ENCODE data around the gene ZNF165. TPM values are rescaled to one million over a fixed set of nuclear protein-coding genes. Genes with fewer than 3 reads are reported as not detected.
"Not testable (repeated sequence)": the region's sequence is repeated elsewhere in the genome, so short reads cannot be mapped to it uniquely, and the experiment has no call there.

ZNF165 gene
- total RNA-seq, 2 experiments from 2014 or later = 6.1 to 6.5 TPM

DNA sequence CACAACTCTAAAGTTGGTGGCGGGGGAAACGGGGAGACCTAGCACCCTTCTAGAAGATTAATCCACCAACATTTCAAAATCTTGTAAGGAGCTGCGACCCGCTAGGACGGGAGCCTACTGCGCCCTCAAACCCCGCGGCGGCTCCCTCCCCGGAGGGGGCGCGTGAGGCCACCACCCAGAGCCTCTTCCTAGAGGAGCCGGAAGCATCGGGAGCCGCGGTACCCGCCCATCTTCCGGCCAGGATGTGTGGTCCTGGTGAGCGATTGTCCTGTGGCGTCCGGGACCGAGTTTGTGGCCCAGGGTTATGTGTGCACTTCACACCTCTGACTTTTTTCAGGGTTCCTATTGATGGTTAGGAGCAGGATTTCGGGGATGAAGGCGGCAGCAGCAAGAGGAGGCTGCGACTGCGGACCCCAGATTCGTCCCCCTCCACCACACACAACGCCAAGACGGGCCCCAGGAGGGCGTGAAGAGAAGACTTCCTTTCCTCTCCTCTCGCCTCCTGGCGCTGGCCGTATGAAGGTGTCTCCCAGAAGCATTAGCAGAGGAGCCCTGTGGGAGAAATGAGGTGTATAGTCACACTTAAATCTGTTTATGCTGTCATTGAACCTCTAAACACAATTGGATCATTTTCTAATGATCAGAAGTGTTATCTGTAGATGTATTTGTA lies 10.7 kb downstream of the ZNF165 start:
- no peak for DNase-seq
- Mint-ChIP-seq H3K9me3 (peaks cover 30% of the 10 kb centered on the region), H3K4me3 (peak overlapping the region; percentile 44), H3K27ac (no peak overlapping the region), H3K36me3 (ENCODE audit: low read depth) (peaks cover 52% of the 10 kb centered on the region), H3K27me3 (ENCODE audit: low read depth) (peaks cover 19% of the 10 kb centered on the region), H3K4me1 (ENCODE audit: low read depth) (no peaks in the 10 kb centered on the region)
- intact Hi-C loops (cut with micrococcal nuclease) = no loop called here
- CTCF ChIA-PET = no interaction called here

DNA sequence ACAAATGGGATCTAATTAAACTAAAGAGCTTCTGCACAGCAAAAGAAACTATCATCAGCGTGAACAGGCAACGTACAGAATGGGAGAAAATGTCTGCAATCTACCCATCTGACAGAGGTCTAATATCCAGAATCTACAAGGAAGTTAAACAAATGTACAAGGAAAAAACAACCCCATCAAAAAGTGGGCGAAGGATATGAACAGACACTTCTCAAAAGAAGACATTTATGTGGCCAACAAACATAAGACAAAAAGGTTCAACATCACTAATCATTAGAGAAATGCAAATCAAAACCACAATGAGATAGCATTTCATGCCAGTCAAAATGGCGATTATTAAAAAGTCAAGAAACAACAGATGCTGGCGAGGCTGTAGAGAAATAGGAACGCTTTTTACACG lies 21.9 kb downstream of the ZNF165 start:
- H3K4me1 Mint-ChIP-seq (ENCODE audit: low read depth); intact Hi-C loops (cut with micrococcal nuclease); DNase-seq; H3K9me3 Mint-ChIP-seq; H3K4me3 Mint-ChIP-seq; H3K27ac Mint-ChIP-seq; CTCF ChIA-PET; H3K36me3 Mint-ChIP-seq (ENCODE audit: low read depth): not testable (repeated sequence)
- peaks cover 13% of the 10 kb centered on the region for H3K27me3 Mint-ChIP-seq (ENCODE audit: low read depth)

DNA sequence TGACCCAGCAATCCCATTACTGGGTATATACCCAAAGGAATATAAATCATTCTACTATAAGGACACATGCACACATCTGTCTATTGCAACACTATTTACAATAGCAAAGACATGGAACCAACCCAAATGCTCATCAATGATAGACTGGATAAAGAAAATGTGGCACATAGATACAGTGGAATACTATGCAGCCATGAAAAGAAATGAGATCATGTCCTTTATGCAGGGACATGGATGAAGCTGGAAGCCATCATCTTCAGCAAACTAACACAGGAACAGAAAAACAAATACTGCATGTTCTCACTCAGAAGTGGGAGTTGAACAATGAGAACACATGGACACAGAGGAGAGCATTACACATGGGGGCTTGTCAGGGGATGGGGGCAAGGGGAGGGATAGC lies 22.3 kb downstream of the ZNF165 start:
- intact Hi-C loops (cut with micrococcal nuclease); DNase-seq; H3K9me3 Mint-ChIP-seq; CTCF ChIA-PET; H3K27ac Mint-ChIP-seq; H3K4me3 Mint-ChIP-seq; H3K4me1 Mint-ChIP-seq (ENCODE audit: low read depth); H3K36me3 Mint-ChIP-seq (ENCODE audit: low read depth): not testable (repeated sequence)
- H3K27me3 Mint-ChIP-seq (ENCODE audit: low read depth) = peaks cover 12% of the 10 kb centered on the region

DNA sequence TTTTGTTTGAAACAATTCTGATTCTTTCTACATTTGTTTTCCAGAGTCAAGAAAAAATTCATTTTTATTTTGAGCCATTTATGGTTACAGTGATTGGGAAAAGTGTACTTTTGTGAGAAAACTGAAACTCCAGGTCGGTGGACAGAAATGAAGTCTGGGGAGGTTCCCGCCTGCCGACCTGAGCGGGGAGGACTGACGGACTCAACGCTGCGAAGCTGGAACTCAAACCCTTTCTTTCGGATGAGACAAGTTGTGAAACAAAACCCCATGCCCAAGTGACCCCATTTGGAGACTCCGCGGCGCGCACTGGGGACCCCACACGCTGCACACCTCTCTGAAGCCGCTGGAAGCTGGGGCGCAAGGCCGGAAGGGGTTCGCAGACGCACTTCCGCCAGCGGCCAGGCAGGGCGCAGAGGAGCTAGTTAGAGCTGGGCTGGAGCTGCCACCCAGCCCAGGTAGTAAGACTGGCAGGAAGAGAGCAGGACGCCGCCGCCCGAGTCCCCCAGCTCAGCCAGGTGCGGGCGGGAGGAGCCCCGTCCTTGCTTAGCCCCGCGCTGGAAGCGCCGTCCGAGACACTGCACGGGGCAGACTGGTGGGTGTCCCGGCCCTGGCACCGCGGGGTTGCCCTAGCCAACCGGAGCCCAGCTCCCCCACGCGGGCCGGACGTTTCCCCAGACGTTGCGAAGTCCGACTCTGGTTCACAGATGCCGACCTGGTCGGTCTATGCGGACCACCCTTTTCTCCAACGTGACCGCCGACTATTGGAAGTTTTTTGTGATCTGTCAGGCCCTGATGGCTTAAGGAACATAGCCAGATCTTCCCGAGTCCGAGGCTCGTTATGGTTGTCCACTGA lies 24.2 kb downstream of the ZNF165 start:
- peaks cover 3% of the 10 kb centered on the region for H3K9me3 Mint-ChIP-seq
- H3K4me3 Mint-ChIP-seq = peak overlapping the region; percentile 89
- H3K27me3 Mint-ChIP-seq (ENCODE audit: low read depth) = peaks cover 10% of the 10 kb centered on the region
- peaks cover 3% of the 10 kb centered on the region for H3K36me3 Mint-ChIP-seq (ENCODE audit: low read depth)
- H3K4me1 Mint-ChIP-seq (ENCODE audit: low read depth) = peaks cover 9% of the 10 kb centered on the region
- intact Hi-C loops (cut with micrococcal nuclease) = loop anchor here (1.0 to 2.0 kb wide), 3 partner anchors 20 to 33 kb away; partner anchors contain the start of genes ZNF165 and ZSCAN16
- peak overlapping the region; percentile 89 for H3K27ac Mint-ChIP-seq
- DNase-seq = peak; percentile 89
- CTCF ChIA-PET = interaction anchor here (0.5 to 1.4 kb wide), 8 partner anchors 10 to 252 kb away, joined by 3 to 6 read pairs (median 3); no protein-coding TSS in a partner anchor

DNA sequence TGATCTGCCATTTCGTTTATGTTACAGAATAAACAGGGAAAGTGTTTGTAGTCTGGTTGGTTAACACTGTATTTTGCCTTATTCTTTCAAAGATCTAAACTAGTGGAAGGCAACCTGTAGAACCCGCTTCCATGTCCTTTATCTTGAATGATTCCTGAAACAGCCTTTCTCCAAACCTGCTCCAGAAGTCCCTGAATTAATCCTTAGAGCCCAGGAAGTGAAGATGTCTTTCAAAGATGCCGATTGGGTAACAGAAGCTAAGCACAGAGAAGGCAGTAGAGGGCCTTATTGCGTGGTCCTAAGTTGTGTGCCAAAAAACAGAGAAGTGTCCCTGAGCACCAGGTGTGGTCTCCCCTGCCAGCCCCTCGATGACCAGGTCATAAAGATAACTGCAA lies 24.9 kb downstream of the ZNF165 start:
- intact Hi-C loops (cut with micrococcal nuclease) = loop anchor here (2.0 kb wide), 1 partner anchor 20 kb away; the partner anchor contains the start of gene ZSCAN16
- CTCF ChIA-PET = interaction anchor here (0.5 to 1.4 kb wide), 6 partner anchors 11 to 251 kb away, joined by 3 to 4 read pairs (median 3); no protein-coding TSS in a partner anchor

DNA sequence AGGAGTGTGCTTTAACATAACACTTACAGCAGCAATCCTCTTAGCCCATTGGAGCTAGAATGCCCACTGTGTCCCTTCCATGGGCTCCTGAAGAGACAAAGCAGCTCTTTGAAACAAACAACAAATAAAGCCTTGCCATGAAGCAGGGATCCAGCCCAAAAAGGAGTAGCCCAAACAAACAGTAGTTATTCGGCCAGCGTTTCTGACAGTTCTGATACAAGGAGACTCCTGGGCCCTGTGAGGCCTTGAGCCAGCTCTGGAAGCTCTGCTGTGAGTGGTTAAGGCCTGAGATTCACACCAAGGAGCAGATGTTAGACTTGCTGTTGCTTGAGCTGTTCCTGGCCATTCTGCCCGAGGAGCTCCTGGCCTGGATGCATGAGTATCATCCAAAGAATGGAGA lies 27.1 kb downstream of the ZNF165 start:
- H3K27me3 Mint-ChIP-seq (ENCODE audit: low read depth) = no peaks in the 10 kb centered on the region
- H3K4me1 Mint-ChIP-seq (ENCODE audit: low read depth) = peaks cover 9% of the 10 kb centered on the region
- CTCF ChIA-PET = interaction anchor here (0.7 kb wide), 1 partner anchor 872 kb away, joined by 3 read pairs; no protein-coding TSS in a partner anchor
- H3K27ac Mint-ChIP-seq = no peak overlapping the region
- intact Hi-C loops (cut with micrococcal nuclease) = no loop called here
- H3K4me3 Mint-ChIP-seq = no peak overlapping the region
- H3K36me3 Mint-ChIP-seq (ENCODE audit: low read depth) = peaks cover 3% of the 10 kb centered on the region
- H3K9me3 Mint-ChIP-seq = no peaks in the 10 kb centered on the region
- no peak for DNase-seq

More for the DNA sequence above, 24.9 kb downstream of the ZNF165 start:
- peaks cover 3% of the 10 kb centered on the region for H3K36me3 Mint-ChIP-seq (ENCODE audit: low read depth)
- peaks cover 9% of the 10 kb centered on the region for H3K4me1 Mint-ChIP-seq (ENCODE audit: low read depth)
- peak overlapping the region; percentile 46 for H3K27ac Mint-ChIP-seq
- H3K4me3 Mint-ChIP-seq = peak overlapping the region; percentile 89
- peaks cover 3% of the 10 kb centered on the region for H3K9me3 Mint-ChIP-seq
- H3K27me3 Mint-ChIP-seq (ENCODE audit: low read depth) = peaks cover 8% of the 10 kb centered on the region
- no peak for DNase-seq

DNA sequence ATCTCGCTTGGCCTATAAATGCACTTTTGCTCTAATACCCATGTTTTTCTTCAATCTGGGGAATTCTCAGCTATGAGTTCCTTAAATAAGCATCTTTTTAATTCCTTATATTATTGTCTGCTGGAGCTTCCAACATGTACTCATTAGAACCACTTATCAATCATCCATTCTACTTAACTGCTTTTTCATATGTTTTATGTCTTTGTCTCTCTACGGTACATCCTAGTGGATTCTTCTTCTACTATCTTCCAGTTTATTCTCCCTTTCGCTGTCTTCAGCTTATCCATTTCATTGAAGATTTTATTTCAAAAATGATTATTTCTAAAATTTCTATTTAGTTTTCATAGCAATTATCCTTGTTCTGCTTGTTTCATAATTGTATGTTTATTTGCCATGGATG lies 31.6 kb downstream of the ZNF165 start:
- DNase-seq = no peak
- Mint-ChIP-seq H3K4me3 (no peak overlapping the region), H3K36me3 (ENCODE audit: low read depth) (peaks cover 17% of the 10 kb centered on the region), H3K9me3 (no peaks in the 10 kb centered on the region), H3K4me1 (ENCODE audit: low read depth) (no peaks in the 10 kb centered on the region), H3K27ac (no peak overlapping the region), H3K27me3 (ENCODE audit: low read depth) (no peaks in the 10 kb centered on the region)
- CTCF ChIA-PET = interaction anchor here (0.8 kb wide), 1 partner anchor 11 kb away, joined by 3 read pairs; no protein-coding TSS in a partner anchor
- intact Hi-C loops (cut with micrococcal nuclease) = no loop called here

DNA sequence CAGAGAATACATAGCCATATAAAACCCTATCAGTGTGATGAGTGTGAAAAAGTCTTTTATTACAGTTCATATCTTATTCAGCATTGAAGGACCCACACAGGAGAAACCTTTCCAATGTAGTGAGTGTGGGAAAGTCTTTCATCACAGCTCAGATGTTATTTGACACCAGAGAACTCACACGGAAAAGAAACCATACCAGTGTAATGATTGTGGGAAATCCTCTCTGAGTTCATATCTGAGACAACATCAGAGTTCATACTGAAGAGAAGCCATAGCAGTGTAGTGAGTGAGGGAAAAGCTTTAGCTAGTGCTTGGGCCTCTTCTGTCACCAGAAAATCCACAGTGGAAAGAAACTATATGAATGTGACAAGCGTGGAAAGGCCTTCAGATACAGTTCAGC lies 35.4 kb downstream of the ZNF165 start:
- no peak for DNase-seq
- intact Hi-C loops (cut with micrococcal nuclease) = no loop called here
- Mint-ChIP-seq H3K36me3 (ENCODE audit: low read depth) (peaks cover 37% of the 10 kb centered on the region), H3K4me3 (no peak overlapping the region), H3K9me3 (no peaks in the 10 kb centered on the region), H3K4me1 (ENCODE audit: low read depth) (no peaks in the 10 kb centered on the region), H3K27me3 (ENCODE audit: low read depth) (no peaks in the 10 kb centered on the region), H3K27ac (no peak overlapping the region)
- CTCF ChIA-PET = interaction anchor here (0.6 to 1.3 kb wide), 2 partner anchors 11 to 12 kb away, joined by 3 read pairs; no protein-coding TSS in a partner anchor

DNA sequence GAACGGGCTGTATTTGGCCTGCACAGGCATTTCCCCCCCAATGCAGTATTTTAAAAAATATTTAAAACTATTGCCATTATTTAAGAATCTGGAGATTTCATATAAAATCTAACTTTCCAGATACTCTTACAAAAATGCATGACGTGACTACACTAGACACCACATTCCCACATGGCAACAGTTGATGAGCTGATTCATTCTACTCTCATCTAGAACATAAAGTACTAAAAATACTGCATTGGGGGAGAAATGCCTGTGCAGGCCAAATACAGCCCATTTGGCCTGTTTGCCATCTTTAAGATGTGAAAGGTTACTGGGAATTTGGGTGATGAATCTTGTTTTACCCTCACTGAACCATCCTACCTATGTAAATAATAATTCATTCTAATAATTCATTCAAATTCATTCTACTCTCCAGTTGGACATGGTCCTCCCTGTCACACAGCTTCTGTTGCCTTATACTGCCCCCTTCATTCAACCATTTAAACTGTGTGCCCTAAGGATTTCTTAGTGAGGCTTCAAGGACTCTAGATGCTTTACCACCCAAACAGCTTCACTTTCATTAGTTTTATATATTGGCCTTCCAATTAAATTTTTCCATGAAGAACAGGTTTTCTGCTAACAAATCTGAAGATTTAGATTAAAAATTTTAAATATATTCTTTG lies 37.1 kb downstream of the ZNF165 start:
- no peak overlapping the region for H3K4me3 Mint-ChIP-seq
- intact Hi-C loops (cut with micrococcal nuclease) = no loop called here
- no peak overlapping the region for H3K27ac Mint-ChIP-seq
- CTCF ChIA-PET = interaction anchor here (1.3 kb wide), 1 partner anchor 24 kb away, joined by 3 read pairs; the partner anchor contains the start of gene ZKSCAN8
- no peaks in the 10 kb centered on the region for H3K9me3 Mint-ChIP-seq
- H3K36me3 Mint-ChIP-seq (ENCODE audit: low read depth) = peaks cover 43% of the 10 kb centered on the region
- H3K27me3 Mint-ChIP-seq (ENCODE audit: low read depth) = no peaks in the 10 kb centered on the region
- DNase-seq = no peak
- no peaks in the 10 kb centered on the region for H3K4me1 Mint-ChIP-seq (ENCODE audit: low read depth)

DNA sequence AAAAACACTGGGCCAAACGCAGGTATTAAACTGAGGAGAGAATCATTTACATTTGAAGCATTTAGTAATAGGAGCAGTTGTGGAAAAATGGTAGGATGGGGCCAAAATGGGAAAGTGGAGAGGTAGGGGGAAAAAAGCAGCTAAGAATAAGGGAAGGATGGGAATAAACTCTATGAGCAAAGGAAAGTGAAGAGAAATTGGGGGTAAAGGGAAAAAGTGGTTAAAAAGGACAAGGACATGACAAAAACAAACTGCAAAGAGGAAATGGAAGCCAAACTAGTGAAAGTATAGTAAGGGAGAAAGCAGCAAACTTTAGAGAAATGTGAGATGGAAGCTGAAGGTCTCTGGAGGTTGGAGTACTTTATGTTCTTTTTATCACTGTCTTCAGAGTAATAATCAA lies 37.8 kb downstream of the ZNF165 start:
- CTCF ChIA-PET = no interaction called here
- intact Hi-C loops (cut with micrococcal nuclease) = no loop called here
- H3K4me3 Mint-ChIP-seq = no peak overlapping the region
- peaks cover 47% of the 10 kb centered on the region for H3K36me3 Mint-ChIP-seq (ENCODE audit: low read depth)
- no peak for DNase-seq
- H3K27me3 Mint-ChIP-seq (ENCODE audit: low read depth) = no peaks in the 10 kb centered on the region
- H3K4me1 Mint-ChIP-seq (ENCODE audit: low read depth) = no peaks in the 10 kb centered on the region
- H3K27ac Mint-ChIP-seq = no peak overlapping the region
- H3K9me3 Mint-ChIP-seq = no peaks in the 10 kb centered on the region

DNA sequence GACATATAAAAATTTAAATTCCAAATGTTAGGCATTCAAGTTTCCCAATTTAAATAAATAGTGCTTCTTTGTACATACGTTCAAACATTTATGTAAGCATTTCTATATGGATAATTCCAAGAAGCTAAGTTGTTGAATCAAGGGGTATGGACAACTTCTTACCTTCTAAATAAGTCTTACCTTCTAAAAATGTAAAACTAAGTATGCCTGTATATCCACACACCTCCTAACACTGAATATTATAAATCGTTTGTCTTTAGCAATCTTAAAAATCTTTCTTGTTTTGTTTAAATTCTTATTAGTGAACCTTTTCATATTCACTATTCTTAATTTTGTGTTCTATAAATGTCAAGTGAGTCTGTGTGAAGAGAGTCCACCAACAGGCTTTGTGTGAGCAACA lies 41.5 kb downstream of the ZNF165 start:
- intact Hi-C loops (cut with micrococcal nuclease) = no loop called here
- Mint-ChIP-seq H3K4me3 (no peak overlapping the region), H3K4me1 (ENCODE audit: low read depth) (peaks cover 31% of the 10 kb centered on the region), H3K36me3 (ENCODE audit: low read depth) (peaks cover 41% of the 10 kb centered on the region), H3K27me3 (ENCODE audit: low read depth) (no peaks in the 10 kb centered on the region), H3K27ac (no peak overlapping the region), H3K9me3 (no peaks in the 10 kb centered on the region)
- no peak for DNase-seq
- CTCF ChIA-PET = no interaction called here

DNA sequence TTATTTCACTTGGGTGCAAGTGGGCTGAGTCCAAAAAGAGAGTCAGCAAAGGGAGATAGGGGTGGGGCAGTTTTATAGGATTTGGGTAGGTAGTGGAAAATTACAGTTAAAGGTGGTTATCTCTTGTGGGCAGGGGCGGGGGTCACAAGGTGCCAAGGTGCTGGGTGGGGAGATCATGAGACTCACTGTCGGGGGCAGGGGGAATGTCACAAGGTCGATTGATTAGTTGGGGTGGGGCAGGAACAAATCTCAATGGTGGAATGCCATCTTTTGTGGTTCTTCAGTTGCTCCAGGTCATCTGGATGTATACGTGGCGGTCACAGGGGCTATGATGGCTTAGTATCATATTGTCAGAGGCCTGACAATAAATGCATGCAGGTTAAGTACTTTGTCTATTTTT lies 41.9 kb downstream of the ZNF165 start:
- intact Hi-C loops (cut with micrococcal nuclease); DNase-seq; H3K27ac Mint-ChIP-seq; H3K27me3 Mint-ChIP-seq (ENCODE audit: low read depth); H3K9me3 Mint-ChIP-seq; H3K4me3 Mint-ChIP-seq: not testable (repeated sequence)
- Mint-ChIP-seq H3K36me3 (ENCODE audit: low read depth) (peaks cover 42% of the 10 kb centered on the region), H3K4me1 (ENCODE audit: low read depth) (peaks cover 35% of the 10 kb centered on the region)
- CTCF ChIA-PET = interaction anchor here (1.1 kb wide), 1 partner anchor 10 kb away, joined by 3 read pairs; no protein-coding TSS in a partner anchor

Measured in activated naive CD4-positive, alpha-beta T cell treated with anti-CD3 and anti-CD28 coated beads for 36 hours (primary cell).